HepG2 (cell line): ENCODE measurements around the gene GPC4. TPM values are rescaled to one million over a fixed set of nuclear protein-coding genes. Genes with fewer than 3 reads are reported as not detected.

ENCODE experiments used
- ATAC-seq: fragments of 200-7000 bp; cut with Tn5 transposase; 3 replicates; pipeline ENCODE4 v1.9.1; 2020; ENCODE audit warnings: mild to moderate bottlenecking, moderate library complexity
- BruUV-seq: library from RNA; stranded (reverse); fragments of 400-500 nt; replicated peaks from 2 replicates; lab custom pipeline; 2021; lab: Mats Ljungman, UMichigan
- CTCF ChIA-PET: fragments of 300-600 bp; formaldehyde crosslinking; extraction: SDS; loops from one replicate; lab custom pipeline; 2021; ENCODE audit warnings: low total read pairs, inconsistent platforms, low intra/inter-chr PET ratio; lab: Yijun Ruan, JAX
- POLR2A ChIA-PET: fragments of 350-600 bp; sonication (Branson Sonifier 250); formaldehyde crosslinking; loops from one replicate; lab custom pipeline; 2020; ENCODE audit warnings: antibody characterized with exemption, inconsistent platforms; lab: Yijun Ruan, JAX
- DNase-seq: peaks from one replicate; pipeline ENCODE4 v3.0.0-alpha.2; 2015; ENCODE audit warnings: low spot score
- FAIRE-seq: peaks from 3 replicates; lab custom pipeline; 2011; peaks lifted over from hg19 to GRCh38; lab: Jason Lieb, UNC
- H2AFZ ChIP-seq: one replicate; pipeline ENCODE4 v1.6.1; 2011; ENCODE audit warnings: low read length, inconsistent platforms
- H3K27ac ChIP-seq: fragments of 300-600 bp; 3 replicates; pipeline ENCODE4 v1.8.0; 2011; ENCODE audit warnings: mixed run types, mild to moderate bottlenecking, mixed read lengths, low read length, inconsistent platforms; ENCODE audit not compliant: insufficient read depth; ENCODE audit errors: extremely low read length
- H3K27me3 ChIP-seq, 2 experiments: fragments of 200-600 bp in 1 of 2; 2 replicates in 1 of 2; 3 replicates in 1 of 2; pipeline versions ENCODE4 v1.6.0 to v1.8.0; 2011; ENCODE audit warnings: low read length in 2 of 2, mild to moderate bottlenecking in 2 of 2, moderate library complexity in 2 of 2, inconsistent platforms in 1 of 2; ENCODE audit not compliant: insufficient read depth in 2 of 2, control insufficient read depth in 1 of 2
- H3K36me3 ChIP-seq, 2 experiments: fragments of 200-600 bp in 1 of 2; replicated peaks in 1 of 2; 2 replicates in 1 of 2; 3 replicates in 1 of 2; pipeline versions ENCODE4 v1.5.1 to v1.8.0; 2011; ENCODE audit warnings: low read length in 2 of 2, inconsistent platforms in 1 of 2; ENCODE audit not compliant: insufficient read depth in 2 of 2, control insufficient read depth in 1 of 2
- H3K4me1 ChIP-seq: 2 replicates; pipeline ENCODE4 v1.5.1; 2012; ENCODE audit warnings: low read length, inconsistent platforms; ENCODE audit not compliant: insufficient read depth
- H3K4me2 ChIP-seq: 2 replicates; pipeline ENCODE4 v1.6.0; 2011; ENCODE audit warnings: low read depth, low read length, inconsistent platforms
- H3K4me3 ChIP-seq, 3 experiments: fragments of 200-600 bp in 1 of 3; sonication (generic), shearing (Covaris generic) in 1 of 3; replicated peaks in 1 of 3; 2 replicates each; pipeline ENCODE4 v1.5.1; 2011 to 2016; ENCODE audit warnings: low read length in 3 of 3, inconsistent platforms in 2 of 3, low read depth in 2 of 3, mild to moderate bottlenecking in 2 of 3, control low read depth in 1 of 3, mixed read lengths in 1 of 3; ENCODE audit not compliant: insufficient read depth in 1 of 3
- H3K79me2 ChIP-seq: one replicate; pipeline ENCODE4 v1.6.1; 2011; ENCODE audit warnings: low read length, inconsistent platforms; ENCODE audit not compliant: insufficient read depth
- H3K9ac ChIP-seq: 2 replicates; pipeline ENCODE4 v1.6.0; 2011; ENCODE audit warnings: mild to moderate bottlenecking, low read depth, low read length, inconsistent platforms; ENCODE audit not compliant: insufficient read depth
- H3K9me3 ChIP-seq: 2 replicates; pipeline ENCODE4 v1.5.1; 2012; ENCODE audit warnings: mild to moderate bottlenecking, low read length
- H4K20me1 ChIP-seq: 2 replicates; pipeline ENCODE4 v1.6.0; 2011; ENCODE audit warnings: inconsistent platforms, mild to moderate bottlenecking, low read length, moderate library complexity; ENCODE audit not compliant: insufficient read depth
- ARID3A ChIP-seq: IDR thresholded peaks from 2 replicates; pipeline ENCODE4 v1.6.1; 2012; ENCODE audit warnings: low read depth, low read length, improper control_type of control experiment
- LRRFIP1 ChIP-seq: sonication (generic); formaldehyde crosslinking; conservative IDR thresholded peaks from 2 replicates; pipeline ENCODE4 v1.4.0; 2020; ENCODE audit warnings: missing genetic modification reagents
- MED1 ChIP-seq: sonication (generic); formaldehyde crosslinking; IDR thresholded peaks from 2 replicates; pipeline ENCODE4 v1.4.0; 2020; ENCODE audit warnings: missing genetic modification reagents
- MXD4 ChIP-seq: IDR thresholded peaks from 2 replicates; pipeline ENCODE4 v1.6.1; 2016; ENCODE audit warnings: mild to moderate bottlenecking, missing biosample characterization, missing genetic modification reagents
- PAWR ChIP-seq: sonication (generic); formaldehyde crosslinking; IDR thresholded peaks from 2 replicates; pipeline ENCODE4 v1.4.0; 2020; ENCODE audit warnings: missing genetic modification reagents, mild to moderate bottlenecking, borderline replicate concordance
- SALL2 ChIP-seq: sonication (generic); formaldehyde crosslinking; IDR thresholded peaks from 2 replicates; pipeline ENCODE4 v1.8.1; 2023; ENCODE audit warnings: mild to moderate bottlenecking, missing genetic modification reagents, inconsistent platforms
- SMAD1 ChIP-seq: sonication (generic); formaldehyde crosslinking; IDR thresholded peaks from 2 replicates; pipeline ENCODE4 v1.4.0; 2020; ENCODE audit warnings: missing genetic modification reagents, low read depth, mild to moderate bottlenecking, borderline replicate concordance
- THRA ChIP-seq: sonication (generic); formaldehyde crosslinking; IDR thresholded peaks from 2 replicates; pipeline ENCODE4 v1.4.0; 2020; ENCODE audit warnings: missing genetic modification reagents, borderline replicate concordance
- ZMAT3 ChIP-seq: sonication (generic); formaldehyde crosslinking; conservative IDR thresholded peaks from 2 replicates; pipeline ENCODE4 v1.7.0; 2021; ENCODE audit warnings: missing genetic modification reagents
- ZNF30 ChIP-seq: sonication (generic); formaldehyde crosslinking; IDR thresholded peaks from 2 replicates; pipeline ENCODE4 v1.5.0; 2020; ENCODE audit warnings: mild to moderate bottlenecking, missing genetic modification reagents
- ZNF567 ChIP-seq: sonication (generic); formaldehyde crosslinking; IDR thresholded peaks from 2 replicates; pipeline ENCODE4 v1.8.1; 2023; ENCODE audit warnings: mild to moderate bottlenecking, missing genetic modification reagents, borderline replicate concordance
- ZNF614 ChIP-seq: IDR thresholded peaks from 2 replicates; pipeline ENCODE4 v1.6.1; 2018; ENCODE audit warnings: missing biosample characterization, missing genetic modification reagents, inconsistent platforms, borderline replicate concordance
- WGBS: methylation state at CpG from one replicate; pipeline ENCODE4 v1.1.6; 2017; ENCODE audit warnings: low lambda C conversion rate; 5-methylcytosine and 5-hydroxymethylcytosine counted together
- in situ Hi-C: cut with HindIII; loops from 2 replicates; pipeline ENCODE4 v1.10.0; 2017; ENCODE audit warnings: low pct_unique_long_range_greater_than_20kb; ENCODE audit not compliant: extremely low pct_ligation_motif_present
- intact Hi-C: fragments of 100-400 bp; cut with micrococcal nuclease; formaldehyde crosslinking; loops from one replicate; pipeline ENCODE4 v1.10.0; 2022; ENCODE audit not compliant: unreplicated experiment
- polyA plus RNA-seq, 8 experiments: library from polyadenylated mRNA; depleted of rRNA in 3 of 8; stranded (reverse) in 7 of 8; unstranded in 1 of 8; fragments of >200 nt; fragmentation: Illumina TruSeq in 4 of 8; extraction: Trizol in 4 of 8; gene quantifications; 2 replicates each; pipeline versions ENCODE4 v1.2.1 to v1.2.3, GENCODE V29; 2011 to 2016; ENCODE audit warnings: low read depth in 4 of 8, missing spikeins in 1 of 8, mixed read lengths in 1 of 8; ENCODE audit not compliant: insufficient read depth in 1 of 8
- total RNA-seq, 5 experiments: library from RNA; depleted of rRNA; stranded (reverse); fragments of >200 nt; fragmentation: Illumina TruSeq; extraction: Trizol; gene quantifications; 2 replicates each; pipeline ENCODE4 v1.2.3, GENCODE V29; 2016; ENCODE audit warnings: low read depth in 1 of 5

GPC4 gene
- total and polyA plus RNA-seq, 2 of the 13 experiments (the other 11 are each of a cell fraction or from before 2014, with no cell fraction given) = 0.29 to 0.38 TPM

GRCh38 chrX:133434197-133434820 is 19.0 kb upstream of the GPC4 start:
- Histone ChIP-seq H3K79me2 (no peaks in the 10 kb centered on the region), H3K36me3 (no peaks in the 10 kb centered on the region), H3K4me2 (no peak overlapping the region), H3K9me3 (no peaks in the 10 kb centered on the region), H3K27me3 (no peaks in the 10 kb centered on the region), H3K27ac (no peak overlapping the region), H2AFZ (no peak overlapping the region), H3K4me1 (no peaks in the 10 kb centered on the region), H3K9ac (no peak overlapping the region), H3K4me3 (no peak overlapping the region), H4K20me1 (no peaks in the 10 kb centered on the region)
- FAIRE-seq (no peak), ATAC-seq (no peak), DNase-seq (no peak)
- ChIA-PET CTCF (no interaction called here), POLR2A (no interaction called here)
- in situ Hi-C loops (no loop called here), intact Hi-C loops (no loop called here)
- 33% methylated on average over 3 of the region's 4 CpGs for WGBS
- no TSS peak for BruUV-seq
- no peak for TF ChIP-seq MXD4 (CRISPR knock-in tag)
- no peak for TF ChIP-seq SMAD1 (CRISPR knock-in tag)
- TF ChIP-seq PAWR (CRISPR knock-in tag) = no peak
- no peak for TF ChIP-seq MED1
- no peak for TF ChIP-seq ZNF567 (CRISPR knock-in tag)
- no peak for TF ChIP-seq ZNF614
- TF ChIP-seq LRRFIP1 (CRISPR knock-in tag) = no peak
- TF ChIP-seq THRA (CRISPR knock-in tag) = no peak
- no peak for TF ChIP-seq ARID3A
- no peak for TF ChIP-seq ZNF30 (CRISPR knock-in tag)
- TF ChIP-seq ZMAT3 (CRISPR knock-in tag) = no peak
- TF ChIP-seq SALL2 = no peak
